GM12865 (cell line): Measurements from ENCODE around the gene HES4.
"Not testable (repeated sequence)": the region's sequence is repeated elsewhere in the genome, so short reads cannot be mapped to it uniquely, and the experiment has no call there.

Source experiments
- DNase-seq: peaks from one replicate; pipeline ENCODE4 v3.0.0; 2010; ENCODE audit warnings: low read depth
- H3K4me3 ChIP-seq: 2 replicates; pipeline ENCODE4 v1.5.1; 2011; ENCODE audit warnings: mild to moderate bottlenecking, low read depth, low read length, control low read depth
- CTCF ChIP-seq: IDR thresholded peaks from 2 replicates; pipeline ENCODE4 v1.5.1; 2011; ENCODE audit warnings: low read length, control low read depth, low read depth, inconsistent platforms; ENCODE audit not compliant: insufficient read depth; ENCODE audit errors: missing control alignments

Gene HES4

GRCh38 chr1:1033731-1034438 lies 34.0 kb upstream of the HES4 start:
- H3K4me3 ChIP-seq: no peak overlapping the region
- no peak for DNase-seq
- TF ChIP-seq CTCF: no peak

DNA sequence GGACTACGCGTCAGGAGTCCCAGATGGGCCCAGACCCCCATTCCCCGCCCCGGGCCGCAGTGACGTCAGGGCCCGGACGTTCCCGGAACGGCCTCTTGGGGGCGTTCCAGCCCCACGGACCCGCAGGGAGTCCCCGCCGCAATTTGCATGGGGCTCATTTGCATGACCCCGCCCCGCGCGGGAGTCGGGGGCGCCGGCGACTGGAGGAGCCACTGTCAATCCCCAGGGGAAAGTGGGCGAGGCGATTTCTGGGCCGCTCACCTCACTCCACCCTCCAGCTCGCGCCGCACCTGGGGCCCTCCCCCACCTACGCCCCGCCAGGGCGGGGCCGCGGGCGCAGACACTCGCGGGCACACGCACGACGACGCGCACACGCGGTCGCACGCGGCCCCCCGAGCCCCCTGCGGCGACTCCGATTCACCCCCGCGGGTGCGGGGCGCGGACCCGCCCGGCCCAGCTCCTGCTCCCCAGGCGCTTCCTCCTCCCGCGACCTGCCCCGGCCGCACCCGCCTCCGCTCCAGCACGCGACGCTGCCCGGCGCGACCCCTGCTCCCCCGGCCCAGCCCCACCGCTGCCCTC lies 33.2 kb upstream of the HES4 start:
- DNase-seq: peak; percentile 97
- peak; percentile 90 for TF ChIP-seq CTCF
- H3K4me3 ChIP-seq: peak overlapping the region; percentile 38

GRCh38 chr1:1032424-1032823 lies 32.5 kb upstream of the HES4 start:
- peak; percentile 33 for DNase-seq
- no peak for TF ChIP-seq CTCF
- peak overlapping the region; percentile 38 for H3K4me3 ChIP-seq

GRCh38 chr1:1031659-1032235 lies 31.9 kb upstream of the HES4 start:
- TF ChIP-seq CTCF: no peak

GRCh38 chr1:1030867-1031658 lies 31.2 kb upstream of the HES4 start:
- not testable (repeated sequence) for H3K4me3 ChIP-seq
- DNase-seq: peak; percentile 39

More at GRCh38 chr1:1031659-1032235, 31.9 kb upstream of the HES4 start:
- H3K4me3 ChIP-seq: no peak overlapping the region
- DNase-seq: no peak

DNA sequence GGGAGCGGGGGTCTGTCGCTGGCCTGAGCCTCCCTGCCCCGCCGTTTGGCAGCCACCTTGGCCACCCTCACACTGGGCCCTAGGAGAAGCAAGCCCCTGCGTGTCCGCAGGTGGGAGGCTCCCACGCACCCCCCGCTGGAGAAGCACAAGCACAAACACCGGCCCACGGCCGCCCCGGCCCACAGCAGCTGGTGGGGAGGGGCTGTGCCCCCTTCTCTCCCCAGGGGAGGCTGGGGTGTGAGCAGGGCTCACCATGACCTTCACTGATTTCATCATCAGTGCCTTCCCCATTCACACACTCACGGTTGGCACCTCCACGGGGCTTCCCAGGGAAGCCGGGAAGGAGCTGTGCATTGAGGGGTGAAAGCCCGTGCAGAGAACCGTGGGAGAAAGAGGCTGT lies 27.9 kb upstream of the HES4 start:
- no peak for DNase-seq
- H3K4me3 ChIP-seq: no peak overlapping the region
- no peak for TF ChIP-seq CTCF
